KG1 (cell line): ENCODE data around the gene RAB8B.

ENCODE experiments used
- DNase-seq: peaks from one replicate; lab custom pipeline; 2025; lab: John Stamatoyannopoulos, UW

The RAB8B gene

DNA sequence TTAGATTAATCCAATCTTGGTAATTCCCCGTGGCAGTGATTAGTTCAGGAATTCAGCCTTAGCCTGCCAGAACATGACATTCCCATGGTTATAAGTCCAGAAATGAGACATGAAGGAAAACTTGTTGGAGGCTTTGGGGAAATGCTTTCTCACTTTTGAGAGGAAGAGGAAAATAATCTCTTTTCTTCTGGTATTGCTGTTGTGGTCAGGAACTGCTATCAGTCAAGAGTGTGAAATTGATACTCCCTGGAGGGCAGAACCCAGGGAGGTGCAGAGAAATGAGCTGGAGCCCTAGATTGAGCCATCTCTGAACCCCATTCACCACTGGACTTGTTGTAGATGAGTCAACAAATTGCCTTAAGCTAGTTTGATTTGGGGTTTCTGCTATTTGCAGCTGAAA lies 49.4 kb downstream of the RAB8B start:
- no peak for DNase-seq

DNA sequence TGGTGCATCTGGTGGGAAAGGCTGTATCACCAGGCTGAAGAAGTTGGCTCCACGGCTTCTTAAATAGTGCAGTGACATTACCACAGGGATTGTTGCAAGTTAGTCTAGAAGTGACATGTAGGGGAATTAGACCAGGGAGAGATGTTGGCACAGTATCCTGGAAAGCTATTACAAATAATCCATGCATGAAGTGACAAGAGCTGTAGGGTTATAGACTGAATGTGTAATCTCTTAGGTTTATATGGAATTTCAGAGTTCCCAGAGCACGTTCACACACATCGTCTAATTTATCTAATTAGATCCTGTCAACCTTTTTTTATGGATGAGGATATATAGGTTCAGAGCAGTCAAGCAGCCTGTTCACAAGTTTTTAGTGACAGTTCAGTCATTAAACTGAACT lies 50.7 kb downstream of the RAB8B start:
- no peak for DNase-seq

DNA sequence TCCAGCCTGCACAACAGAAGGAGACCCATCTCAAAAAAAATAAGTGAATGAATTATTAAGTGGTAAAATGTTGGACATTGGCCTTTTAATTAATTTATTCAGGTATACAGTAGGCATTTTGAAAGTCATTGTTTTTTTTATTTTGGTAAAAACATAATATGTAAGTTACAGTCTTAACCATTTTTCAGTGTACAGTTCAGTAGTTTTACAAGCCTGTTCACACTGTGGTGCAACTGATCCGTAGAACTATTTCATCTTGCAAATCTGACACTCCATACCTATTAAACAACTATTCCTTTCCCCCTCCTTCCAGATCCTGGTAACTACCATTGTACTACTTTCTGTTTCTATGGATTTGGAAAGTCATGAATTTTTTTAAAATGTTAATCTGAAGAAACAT lies 51.9 kb downstream of the RAB8B start:
- no peak for DNase-seq

DNA sequence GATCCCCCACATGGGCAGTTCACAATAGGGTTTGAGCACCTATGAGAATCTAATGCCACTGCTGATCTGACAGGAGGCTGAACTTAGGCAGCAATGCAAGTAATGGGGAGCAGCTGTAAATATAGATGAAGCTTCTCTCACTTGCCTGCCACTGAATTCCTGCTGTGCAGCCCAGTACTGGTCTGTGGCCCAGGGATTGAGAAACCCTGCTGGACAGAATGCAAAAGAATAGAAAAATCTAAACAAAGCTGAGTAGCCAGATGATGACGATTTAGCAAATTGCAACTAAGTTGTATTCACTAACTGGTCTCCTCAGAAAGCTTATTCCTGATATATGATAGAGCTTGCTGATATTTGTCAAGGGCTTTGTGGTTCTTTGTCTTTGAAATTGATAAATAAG lies 53.7 kb downstream of the RAB8B start:
- DNase-seq = no peak

DNA sequence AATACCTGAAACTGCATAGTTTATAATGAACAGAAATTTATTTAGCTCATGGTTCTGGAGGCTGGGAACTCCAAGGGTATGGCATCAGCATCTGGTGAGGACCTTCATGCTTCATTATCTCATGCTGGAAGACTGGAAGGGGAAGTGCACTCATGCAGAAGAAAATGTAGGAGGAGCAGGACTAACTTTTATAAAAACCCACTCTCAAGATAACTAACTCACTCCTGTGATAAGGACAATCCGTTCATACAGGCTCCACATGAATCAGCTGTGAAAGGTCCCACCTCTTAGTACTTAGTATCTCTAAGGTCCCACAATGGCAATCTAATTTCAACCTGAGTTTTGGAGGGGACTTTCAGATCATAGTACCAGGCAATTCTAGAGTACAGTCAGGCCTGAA lies 54.4 kb downstream of the RAB8B start:
- no peak for DNase-seq

DNA sequence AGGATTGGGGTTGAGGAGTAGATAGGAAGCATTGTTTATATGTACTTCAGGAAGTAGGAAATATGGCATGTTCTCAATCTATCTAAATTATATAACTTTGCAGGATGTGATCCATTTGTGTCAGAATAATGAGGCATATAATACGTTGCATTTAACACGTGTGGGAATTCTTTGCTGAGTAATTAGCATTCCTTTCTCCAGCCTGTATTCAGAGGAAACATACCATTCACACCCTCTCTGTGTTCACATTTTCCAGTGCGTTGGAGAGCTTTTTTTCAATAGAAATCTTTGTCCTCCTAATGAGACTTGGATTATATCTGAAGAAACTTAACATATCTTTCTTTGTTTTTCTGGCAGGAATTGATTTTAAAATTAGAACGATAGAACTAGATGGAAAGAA lies 55.0 kb downstream of the RAB8B start:
- DNase-seq = no peak

DNA sequence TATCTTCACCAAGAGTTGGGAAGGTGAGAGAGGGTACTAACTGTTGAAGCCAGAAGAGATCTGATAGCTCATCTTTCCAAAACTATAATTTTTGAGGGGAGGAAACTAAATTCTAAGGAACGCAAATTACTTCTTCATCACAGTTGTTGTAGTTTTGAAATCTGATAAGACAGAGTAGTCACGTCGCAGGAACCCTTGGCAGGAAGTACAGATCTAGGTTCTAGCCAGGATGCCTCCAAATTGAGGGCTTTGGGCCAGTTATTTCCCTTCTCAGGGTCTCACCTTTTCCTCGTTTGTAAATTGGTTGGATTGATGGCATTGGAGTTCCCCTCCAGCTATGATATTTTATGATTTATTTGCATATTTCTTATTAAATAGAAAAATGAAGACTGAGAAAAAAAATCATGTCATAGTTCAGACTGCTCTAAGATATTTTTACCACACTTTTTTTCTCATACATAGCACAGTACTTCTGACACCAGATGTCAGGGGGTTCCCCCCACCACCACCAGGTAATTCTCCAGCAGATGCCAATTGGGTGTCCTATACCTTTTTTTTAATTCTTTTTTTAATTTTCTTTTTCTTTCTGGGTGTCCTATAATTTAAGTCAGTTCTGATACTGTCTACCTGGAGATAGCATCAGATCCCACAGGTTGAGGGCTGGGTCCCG lies 55.7 kb downstream of the RAB8B start:
- DNase-seq = no peak

DNA sequence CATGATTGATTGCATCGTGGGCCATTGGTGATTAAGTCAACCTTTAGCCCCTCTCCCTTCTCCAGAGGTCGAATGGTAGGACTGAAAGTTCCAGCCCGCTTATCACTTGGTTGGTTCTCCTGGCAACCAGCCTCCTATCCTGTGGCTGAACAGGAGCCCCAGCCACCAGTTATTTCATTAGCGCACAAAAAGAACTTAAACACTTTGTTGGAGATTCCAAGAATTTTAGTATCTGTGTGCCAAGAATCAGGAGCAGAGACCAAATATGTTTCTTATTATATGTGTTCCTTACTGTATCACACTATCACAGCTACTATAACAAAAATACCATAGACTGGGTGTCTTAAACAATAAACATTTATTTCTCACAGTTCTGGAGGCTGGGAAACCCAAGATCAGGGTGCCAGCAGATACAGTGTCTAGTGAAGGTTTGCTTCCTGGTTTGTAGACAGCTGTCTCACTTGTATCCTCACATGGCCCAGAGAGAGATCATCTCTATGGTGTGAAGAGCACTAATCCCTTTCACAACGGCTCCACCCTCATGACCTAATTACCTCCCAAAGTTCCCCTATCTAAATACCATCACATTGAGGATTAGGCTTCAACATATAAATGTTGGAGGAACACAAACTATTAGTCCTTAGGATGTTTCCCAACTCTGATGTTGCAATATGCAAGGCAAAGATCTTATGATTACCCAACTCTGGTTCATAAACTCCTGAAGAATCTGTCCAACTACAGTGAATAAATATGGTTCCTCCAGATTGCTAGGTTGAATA lies 57.5 kb downstream of the RAB8B start:
- DNase-seq = no peak

DNA sequence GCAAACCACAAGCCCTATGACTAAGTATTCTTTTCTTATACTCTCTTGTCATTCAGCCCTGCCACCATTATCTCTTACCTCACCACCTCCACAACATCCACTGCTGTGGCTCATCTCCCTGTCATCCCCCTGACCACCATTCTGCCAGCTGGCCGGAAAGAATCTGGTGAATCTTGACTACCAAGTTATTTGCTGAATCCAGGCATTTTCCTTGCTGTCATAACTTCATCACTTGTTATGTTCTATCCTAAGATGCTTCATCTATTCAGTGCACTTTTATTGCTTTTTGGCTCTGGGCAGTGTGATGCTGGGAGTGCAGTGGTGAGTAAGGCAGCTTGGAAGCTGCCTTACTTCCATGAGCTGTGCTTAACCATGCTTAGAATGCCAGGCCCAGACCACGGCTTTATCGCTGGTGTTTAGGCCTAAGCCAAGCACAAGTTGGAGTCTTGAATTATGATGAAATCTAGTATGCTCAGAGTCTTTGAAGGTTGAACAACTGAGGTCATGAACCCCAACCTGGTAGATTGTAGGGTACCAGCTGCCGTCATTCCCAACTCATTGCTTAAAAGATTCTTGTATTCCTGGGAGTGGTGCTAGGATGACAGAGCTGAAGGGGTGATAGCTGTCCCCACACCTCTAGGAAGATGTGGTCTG lies 61.0 kb downstream of the RAB8B start:
- DNase-seq = no peak

DNA sequence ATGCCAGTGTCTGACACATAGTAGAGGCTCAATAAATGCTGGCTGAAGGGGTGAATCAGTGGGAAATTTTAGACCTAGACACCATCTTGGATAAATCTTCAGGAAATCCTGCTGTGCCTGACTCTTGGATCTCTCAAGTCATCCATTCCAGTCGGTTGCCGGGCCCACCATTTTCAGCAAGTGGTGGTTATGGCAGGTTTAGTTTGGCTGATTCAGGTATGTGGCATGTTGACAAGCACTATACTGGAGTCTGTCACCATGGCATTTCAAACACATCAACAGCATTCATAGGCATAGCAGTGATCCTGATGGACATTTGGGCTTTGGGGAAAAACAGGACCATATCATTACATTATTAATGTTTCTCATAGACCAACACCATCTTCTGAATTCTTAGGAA lies 62.3 kb downstream of the RAB8B start:
- DNase-seq = no peak

DNA sequence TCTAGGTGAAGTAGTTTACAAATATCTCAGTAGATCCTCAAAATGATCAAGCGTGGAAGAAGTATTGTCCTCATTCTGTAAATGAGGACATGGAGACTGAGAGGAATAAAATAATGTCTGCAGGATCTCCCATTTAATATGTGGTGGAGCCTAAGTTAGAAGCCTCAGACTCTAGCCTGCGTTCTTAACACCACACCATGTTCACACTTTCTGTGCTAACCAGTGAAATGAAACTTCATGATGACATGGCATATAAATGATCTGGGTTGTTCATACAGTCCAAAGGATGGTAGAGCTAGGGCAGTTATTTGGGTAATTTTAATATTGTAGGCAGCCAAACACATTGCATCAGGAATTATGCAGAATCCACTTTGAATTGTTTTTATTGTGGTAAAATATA lies 62.9 kb downstream of the RAB8B start:
- DNase-seq = no peak

DNA sequence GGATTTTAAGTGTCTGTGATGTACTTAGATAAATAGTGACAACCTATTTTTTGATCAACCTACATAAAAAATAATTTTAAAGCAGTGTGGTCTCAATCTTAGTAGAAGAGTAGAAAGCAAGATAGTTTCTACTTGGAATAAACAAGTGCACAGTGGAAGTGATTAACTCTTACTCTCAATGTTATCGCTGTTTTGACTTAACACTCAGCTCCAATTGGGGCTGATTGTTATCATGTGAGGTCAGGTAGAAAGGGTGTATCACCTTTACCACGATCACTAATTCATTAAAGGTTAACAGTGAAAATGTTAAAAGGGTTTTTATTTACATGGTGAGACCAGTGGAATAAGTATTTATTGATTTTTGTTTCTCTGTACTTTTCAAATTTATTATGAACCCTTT lies 65.6 kb downstream of the RAB8B start:
- DNase-seq = no peak

DNA sequence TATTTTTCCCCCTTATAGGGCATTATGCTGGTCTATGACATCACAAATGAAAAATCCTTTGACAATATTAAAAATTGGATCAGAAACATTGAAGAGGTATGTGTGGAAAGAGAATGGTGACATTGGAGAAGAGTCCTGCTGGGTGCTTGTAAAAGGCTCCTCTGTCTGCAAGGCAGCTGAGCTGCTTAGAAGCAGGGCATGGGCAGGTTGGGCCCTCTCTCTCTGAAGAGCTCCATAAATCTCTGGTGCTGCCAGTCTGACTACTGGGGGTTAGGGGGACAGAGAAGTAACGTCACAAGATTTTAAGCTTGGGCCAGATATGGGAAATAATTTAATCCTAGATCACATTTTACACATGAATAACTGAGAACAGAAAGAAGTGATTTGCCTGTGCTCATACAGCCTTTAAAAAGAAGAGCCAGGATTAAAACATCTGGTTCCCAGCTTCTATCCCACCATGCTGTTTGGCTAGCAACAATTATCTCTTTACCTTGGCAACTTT lies 66.1 kb downstream of the RAB8B start:
- DNase-seq = no peak

DNA sequence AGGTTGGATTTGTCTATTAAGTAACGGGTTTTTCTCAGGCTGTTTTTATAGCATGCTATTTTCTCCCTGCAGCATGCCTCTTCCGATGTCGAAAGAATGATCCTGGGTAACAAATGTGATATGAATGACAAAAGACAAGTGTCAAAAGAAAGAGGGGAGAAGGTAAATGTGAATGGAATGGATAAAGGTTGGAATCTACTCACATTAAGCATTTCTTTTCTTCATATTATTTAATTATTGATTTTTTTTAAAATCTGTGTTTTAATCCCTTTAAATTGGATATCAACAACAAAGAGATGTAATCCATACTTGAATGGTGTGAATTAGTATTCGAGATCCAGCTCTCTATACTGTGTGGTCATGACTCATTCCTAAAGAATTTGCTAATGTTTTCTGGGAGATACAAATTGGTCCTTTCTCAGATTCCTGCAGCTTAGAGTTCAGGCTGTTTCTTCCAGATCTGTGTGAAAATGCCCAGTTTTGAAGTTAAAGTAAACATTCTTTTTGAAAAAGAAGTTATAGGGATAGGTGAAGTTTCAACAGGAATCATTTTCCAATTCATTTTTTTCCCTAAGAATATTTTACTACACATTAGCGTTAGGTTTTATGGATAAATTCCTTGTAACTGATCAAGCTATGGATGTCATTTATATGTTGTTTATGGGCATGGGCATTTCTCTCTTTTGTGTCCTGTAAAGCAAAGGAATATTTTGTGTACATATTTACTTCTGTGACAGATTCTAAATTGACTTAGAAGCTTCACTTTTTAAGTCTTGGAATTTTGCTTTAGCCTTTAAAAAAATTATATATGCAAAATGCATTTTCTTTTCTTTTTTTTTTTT lies 67.2 kb downstream of the RAB8B start:
- no peak for DNase-seq

DNA sequence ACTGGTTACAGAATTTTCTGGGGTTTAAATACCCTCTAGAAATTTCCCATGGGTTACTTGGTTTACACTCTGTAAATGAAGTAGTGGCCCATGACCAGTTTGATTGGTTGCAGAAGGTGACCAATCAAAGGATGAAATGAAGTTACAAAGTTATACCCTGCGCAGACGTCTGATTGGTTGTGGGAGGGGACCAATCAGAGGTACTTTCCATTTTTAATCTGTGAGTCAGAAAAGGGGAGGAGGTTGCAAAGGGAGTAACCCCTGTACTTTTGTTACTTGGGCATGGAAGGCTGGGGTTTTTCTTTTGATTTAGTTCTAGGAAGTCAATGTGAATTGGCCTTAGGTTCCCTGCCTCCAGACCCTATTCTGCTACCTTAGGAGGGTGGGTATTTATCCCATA lies 69.3 kb downstream of the RAB8B start:
- DNase-seq = no peak

DNA sequence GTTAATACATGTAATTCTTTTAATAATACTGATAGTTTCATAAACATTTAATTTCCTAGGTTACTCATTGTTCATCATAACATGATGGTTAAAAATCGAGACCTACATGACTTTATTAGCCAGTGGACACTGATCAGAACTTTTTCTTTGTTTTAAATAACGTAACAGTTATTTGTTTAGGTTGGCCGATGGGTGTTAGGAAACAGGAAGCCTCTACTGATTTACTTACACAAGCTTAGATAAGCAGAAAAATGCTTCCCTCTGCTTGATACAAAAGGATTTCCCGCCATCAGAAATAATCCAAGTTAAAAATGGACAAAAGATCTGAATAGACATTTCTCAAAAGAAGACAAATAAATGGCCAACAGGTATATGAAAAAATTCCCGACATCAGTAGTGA lies 71.4 kb downstream of the RAB8B start:
- DNase-seq = no peak

DNA sequence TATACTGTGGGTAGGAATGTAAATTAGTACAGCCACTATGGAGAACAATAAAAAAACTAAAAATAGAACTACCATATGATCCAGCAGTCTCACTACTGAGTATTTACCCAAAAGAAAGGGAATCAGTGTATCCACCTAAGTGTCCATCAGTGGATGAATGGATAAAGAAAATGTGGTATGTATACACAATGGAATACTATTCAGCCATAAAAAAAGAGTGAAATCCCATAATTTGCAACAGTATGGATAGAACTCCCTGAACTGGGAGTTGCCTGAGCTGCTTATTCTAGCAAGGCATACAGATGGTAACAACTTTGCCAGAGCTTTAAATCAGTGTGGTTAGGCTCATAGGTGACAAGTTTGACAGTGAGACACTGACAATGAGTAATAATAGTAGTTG lies 71.9 kb downstream of the RAB8B start:
- no peak for DNase-seq

DNA sequence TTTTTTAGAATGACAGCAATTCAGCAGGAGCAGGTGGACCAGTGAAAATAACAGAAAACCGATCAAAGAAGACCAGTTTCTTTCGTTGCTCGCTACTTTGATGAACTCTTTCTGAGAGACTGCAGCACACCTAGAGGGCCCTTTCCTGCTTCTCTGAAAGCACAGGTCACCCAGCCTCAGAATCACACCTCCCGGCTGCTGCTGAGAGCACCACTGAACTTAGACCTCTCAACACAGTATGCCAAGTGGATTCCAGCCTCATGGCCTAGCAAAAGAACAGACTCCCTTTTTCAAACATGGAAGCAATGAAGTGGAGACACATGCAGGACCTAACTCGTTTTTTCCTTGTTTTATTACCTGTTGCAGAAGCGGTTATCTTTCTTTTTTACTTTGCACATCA lies 74.1 kb downstream of the RAB8B start:
- DNase-seq = no peak

DNA sequence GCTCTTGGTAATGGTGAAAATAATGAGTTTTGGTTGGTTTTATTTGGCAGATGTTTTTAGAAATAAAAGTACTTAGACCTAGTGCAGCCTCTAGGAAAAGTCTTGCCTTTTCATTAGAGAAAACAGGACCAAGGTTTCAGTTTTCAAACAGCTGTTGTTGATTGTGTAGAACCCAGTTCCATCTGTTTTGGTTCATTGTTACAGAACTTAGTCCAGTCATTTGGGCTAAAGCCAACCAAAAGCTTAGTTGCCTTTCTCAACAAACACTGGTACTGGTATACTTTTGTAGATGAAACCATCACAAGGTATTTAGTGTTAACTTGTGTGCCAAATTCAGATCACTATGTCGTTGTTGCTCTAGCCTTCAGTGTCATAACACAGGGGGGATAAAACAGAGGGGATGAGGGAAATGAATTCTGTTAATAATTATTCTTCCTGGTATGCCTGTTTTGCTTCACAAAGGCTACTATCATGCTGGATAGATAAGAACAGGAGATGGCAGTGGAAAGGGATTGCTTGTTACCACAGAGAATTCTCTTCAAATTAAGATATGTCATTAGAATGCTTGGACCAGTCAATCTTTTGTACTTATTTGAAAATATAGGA lies 75.4 kb downstream of the RAB8B start:
- no peak for DNase-seq

DNA sequence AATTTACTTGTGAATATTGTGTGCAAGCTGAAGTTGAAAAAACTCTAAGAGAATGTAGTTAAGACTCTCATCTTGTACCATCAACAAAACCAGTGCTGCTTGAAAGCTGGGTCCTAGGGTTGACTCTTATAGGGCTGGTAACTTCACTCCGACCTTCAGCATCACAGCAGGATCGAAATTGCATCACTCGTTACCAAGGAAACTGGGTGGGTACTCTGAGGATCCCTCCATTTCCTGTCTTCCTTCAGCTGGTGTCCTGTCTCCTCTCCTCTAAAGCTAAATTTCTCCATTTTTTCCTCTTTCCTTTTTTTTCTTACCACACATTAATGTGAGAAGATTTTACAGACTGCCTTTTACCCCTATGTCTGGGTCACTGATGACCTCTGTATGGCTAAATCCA lies 85.0 kb downstream of the RAB8B start:
- no peak for DNase-seq

DNA sequence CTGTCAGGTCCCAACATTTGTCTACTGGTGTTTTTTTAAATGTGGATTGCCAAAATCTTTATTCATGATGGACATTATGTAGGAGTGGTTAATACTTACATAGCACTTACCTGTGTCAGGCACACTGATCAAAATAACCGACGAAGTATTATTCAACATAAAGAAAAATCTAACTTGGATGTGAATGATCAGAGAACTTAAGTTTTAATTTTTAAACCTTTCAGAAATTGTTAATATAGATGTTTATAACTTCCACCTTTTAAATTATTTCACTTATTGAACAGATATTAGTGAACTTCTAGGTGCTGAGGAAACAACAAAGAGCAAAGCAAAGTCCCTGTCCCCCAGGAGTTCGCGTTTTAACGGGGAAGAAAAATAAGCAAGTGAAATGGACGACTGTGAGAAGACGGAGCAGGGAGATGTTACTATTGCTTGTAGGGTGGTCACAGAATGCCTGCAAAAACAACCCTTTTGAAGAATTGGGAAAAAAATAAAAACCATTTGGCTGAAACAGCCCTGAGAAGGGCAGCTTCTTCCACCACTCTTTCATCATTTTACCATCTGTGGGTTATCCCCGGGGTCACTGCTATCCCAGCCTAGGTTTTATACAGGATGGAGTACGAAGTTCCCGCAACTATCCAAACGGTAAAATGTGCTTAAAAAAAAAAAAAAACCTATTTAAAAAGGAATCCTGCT lies 87.1 kb downstream of the RAB8B start:
- DNase-seq = no peak
